SK-N-SH (cell line): ENCODE measurements around the gene IRGC. TPM values are rescaled to one million over a fixed set of nuclear protein-coding genes. Genes with fewer than 3 reads are reported as not detected.
A peak's percentile ranks its signal among the peaks of the same experiment; 100 is the strongest.

Source experiments
- CTCF ChIA-PET: fragments of 300-600, 350-600 bp; formaldehyde crosslinking; extraction: SDS; loops from one replicate; lab custom pipeline; 2021; lab: Yijun Ruan, JAX
- POLR2A ChIA-PET: fragments of 350-600 bp; sonication (Branson Sonifier 250); formaldehyde crosslinking; extraction: SDS; loops from one replicate; lab custom pipeline; 2020; ENCODE audit warnings: antibody characterized with exemption, inconsistent platforms; lab: Yijun Ruan, JAX
- DNase-seq: peaks from one replicate; pipeline ENCODE4 v3.0.0; 2012
- H2AFZ ChIP-seq: fragments of 200-600 bp; sonication (generic); 2 replicates; pipeline ENCODE4 v1.8.1; 2016; ENCODE audit warnings: antibody characterized with exemption, mild to moderate bottlenecking, low read depth
- H3F3A ChIP-seq: fragments of 200-600 bp; sonication (generic); replicated peaks from 2 replicates; pipeline ENCODE3; 2016; ENCODE audit warnings: antibody characterized with exemption, mild to moderate bottlenecking; ENCODE audit not compliant: insufficient read depth
- H3K27ac ChIP-seq, 2 experiments: fragments of 200-500 bp in 1 of 2; fragments of 200-600 bp in 1 of 2; sonication (Bioruptor generic) in 1 of 2; sonication (generic), shearing (Covaris generic) in 1 of 2; 2 replicates each; pipeline versions ENCODE4 v1.5.1 to v1.6.1; 2014 to 2016; ENCODE audit warnings: low read depth in 2 of 2, inconsistent platforms in 1 of 2, low read length in 1 of 2, mild to moderate bottlenecking in 1 of 2, mixed read lengths in 1 of 2
- H3K27me3 ChIP-seq: fragments of 200-600 bp; sonication (generic), shearing (Covaris generic); 2 replicates; pipeline ENCODE4 v1.6.1; 2016; ENCODE audit warnings: mixed run types; ENCODE audit not compliant: insufficient read depth
- H3K36me3 ChIP-seq, 2 experiments: fragments of 200-500 bp in 1 of 2; fragments of 200-600 bp in 1 of 2; sonication (Bioruptor generic) in 1 of 2; sonication (generic) in 1 of 2; replicated peaks in 1 of 2; 2 replicates each; pipeline versions ENCODE3 to v1.5.1; 2014 to 2016; ENCODE audit warnings: low read length in 1 of 2, mild to moderate bottlenecking in 1 of 2; ENCODE audit not compliant: insufficient read depth in 2 of 2, control insufficient read depth in 1 of 2
- H3K4me1 ChIP-seq, 2 experiments: fragments of 200-500 bp in 1 of 2; fragments of 200-600 bp in 1 of 2; sonication (Bioruptor generic) in 1 of 2; sonication (generic), shearing (Covaris generic) in 1 of 2; 2 replicates each; pipeline versions ENCODE4 v1.5.1 to v1.6.1; 2014 to 2016; ENCODE audit warnings: low read depth in 1 of 2, low read length in 1 of 2, mixed run types in 1 of 2; ENCODE audit not compliant: insufficient read depth in 2 of 2, control insufficient read depth in 1 of 2
- H3K4me2 ChIP-seq: fragments of 200-600 bp; sonication (generic), shearing (Covaris generic); 2 replicates; pipeline ENCODE4 v1.6.1; 2017; ENCODE audit warnings: mixed run types
- H3K4me3 ChIP-seq, 2 experiments: fragments of 200-500 bp in 1 of 2; fragments of 200-600 bp in 1 of 2; sonication (Bioruptor generic) in 1 of 2; sonication (generic), shearing (Covaris generic) in 1 of 2; 2 replicates each; pipeline versions ENCODE4 v1.5.1 to v1.8.1; 2014 to 2016; ENCODE audit warnings: low read depth in 2 of 2, inconsistent platforms in 1 of 2, low read length in 1 of 2, mild to moderate bottlenecking in 1 of 2, mixed read lengths in 1 of 2, moderate library complexity in 1 of 2
- H3K79me2 ChIP-seq: fragments of 200-600 bp; sonication (generic); 2 replicates; pipeline ENCODE4 v1.8.1; 2017; ENCODE audit warnings: mild to moderate bottlenecking; ENCODE audit not compliant: insufficient read depth
- H3K9ac ChIP-seq: fragments of 200-600 bp; sonication (generic); 2 replicates; pipeline ENCODE4 v1.6.1; 2017; ENCODE audit warnings: mixed run types
- H3K9me2 ChIP-seq: fragments of 200-600 bp; sonication (generic); 2 replicates; pipeline ENCODE4 v1.6.1; 2017; ENCODE audit warnings: mixed run types
- H3K9me3 ChIP-seq: fragments of 200-600 bp; sonication (generic); 2 replicates; pipeline ENCODE4 v1.6.1; 2017; ENCODE audit warnings: mixed run types, mild to moderate bottlenecking, moderate library complexity
- H4K20me1 ChIP-seq: fragments of 200-600 bp; sonication (generic); 2 replicates; pipeline ENCODE4 v1.6.1; 2017; ENCODE audit warnings: mild to moderate bottlenecking, mixed run types; ENCODE audit not compliant: insufficient read depth
- FOSL2 ChIP-seq: IDR thresholded peaks from 2 replicates; pipeline ENCODE4 v1.4.0; 2012; ENCODE audit warnings: low read depth, mild to moderate bottlenecking, moderate library complexity, borderline replicate concordance
- FOXJ3 ChIP-seq: sonication (generic); formaldehyde crosslinking; IDR thresholded peaks from 2 replicates; pipeline ENCODE4 v1.5.1; 2020; ENCODE audit warnings: mild to moderate bottlenecking, missing genetic modification reagents
- GABPA ChIP-seq: IDR thresholded peaks from 2 replicates; pipeline ENCODE4 v1.4.0; 2012; ENCODE audit warnings: low read depth, mild to moderate bottlenecking
- GATA2 ChIP-seq: sonication (generic); formaldehyde crosslinking; IDR thresholded peaks from 2 replicates; pipeline ENCODE4 v1.5.0; 2020; ENCODE audit warnings: mild to moderate bottlenecking, missing genetic modification reagents
- JUND ChIP-seq: IDR thresholded peaks from 2 replicates; pipeline ENCODE4 v1.4.0; 2012
- MEF2A ChIP-seq: IDR thresholded peaks from 2 replicates; pipeline ENCODE4 v1.4.0; 2012; ENCODE audit warnings: low read depth, borderline replicate concordance
- MXI1 ChIP-seq: IDR thresholded peaks from 2 replicates; pipeline ENCODE4 v1.6.1; 2012; ENCODE audit warnings: mild to moderate bottlenecking, low read depth, low read length, improper control_type of control experiment
- NFIC ChIP-seq: IDR thresholded peaks from 2 replicates; pipeline ENCODE4 v1.4.0; 2012; ENCODE audit warnings: borderline replicate concordance
- POLR2AphosphoS5 ChIP-seq: IDR thresholded peaks from 2 replicates; pipeline ENCODE4 v1.6.1; 2012; ENCODE audit warnings: low read depth, low read length
- RXRA ChIP-seq: IDR thresholded peaks from 2 replicates; pipeline ENCODE4 v1.4.0; 2012; ENCODE audit warnings: low read depth, mild to moderate bottlenecking, borderline replicate concordance
- SMC3 ChIP-seq: IDR thresholded peaks from 2 replicates; pipeline ENCODE4 v1.6.1; 2012; ENCODE audit warnings: low read depth, low read length, improper control_type of control experiment
- TEAD4 ChIP-seq: IDR thresholded peaks from 2 replicates; pipeline ENCODE4 v1.4.0; 2012; ENCODE audit warnings: mild to moderate bottlenecking, borderline replicate concordance; ENCODE audit not compliant: insufficient read depth
- YY1 ChIP-seq: IDR thresholded peaks from 2 replicates; pipeline ENCODE4 v1.4.0; 2012; ENCODE audit warnings: low read depth, mild to moderate bottlenecking
- WGBS: methylation state at CpG from one replicate; pipeline ENCODE4 v1.1.6; 2017; ENCODE audit warnings: low lambda C conversion rate; 5-methylcytosine and 5-hydroxymethylcytosine counted together
- polyA plus RNA-seq, 3 experiments: library from polyadenylated mRNA; depleted of rRNA; stranded (reverse); fragments of >200 nt; gene quantifications; 2 replicates each; pipeline ENCODE4 v1.2.3, GENCODE V29; 2012
- TF ChIP-seq, protein P1 (sequence below): fragments of 150-350 bp; IDR thresholded peaks from 2 replicates; pipeline ENCODE4 v1.6.1; 2017; ENCODE audit warnings: antibody characterized with exemption, low read length, low read depth, borderline replicate concordance
- TF ChIP-seq, protein P2 (sequence below): IDR thresholded peaks from 2 replicates; pipeline ENCODE4 v1.4.0; 2012; ENCODE audit warnings: low read depth
- TF ChIP-seq, protein P3 (sequence below): fragments of 150-350 bp; IDR thresholded peaks from 2 replicates; pipeline ENCODE4 v1.6.1; 2016; ENCODE audit warnings: mild to moderate bottlenecking, low read depth, low read length
- TF ChIP-seq, protein P4 (sequence below): IDR thresholded peaks from 2 replicates; pipeline ENCODE4 v1.6.1; 2012; ENCODE audit warnings: mild to moderate bottlenecking, low read depth, low read length, moderate library complexity

Gene IRGC
- polyA plus RNA-seq, 1 of the 3 experiments (the other 2 are of a cell fraction): not detected

DNA sequence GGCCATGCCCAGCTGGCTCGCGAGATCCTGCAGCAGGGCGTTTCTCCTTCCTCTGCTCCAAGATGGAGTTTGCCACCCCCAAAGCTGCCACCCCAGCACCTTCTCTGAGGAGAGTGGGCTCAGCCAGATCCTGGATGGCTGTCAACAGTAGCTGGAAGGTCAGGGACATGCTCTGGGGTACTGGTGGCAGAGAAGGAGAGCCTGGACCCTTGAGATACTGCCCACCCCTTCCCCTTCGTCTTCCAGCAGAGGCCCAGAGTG, 11.6 kb downstream of the IRGC start (continued):
- TF ChIP-seq, protein P1, sequence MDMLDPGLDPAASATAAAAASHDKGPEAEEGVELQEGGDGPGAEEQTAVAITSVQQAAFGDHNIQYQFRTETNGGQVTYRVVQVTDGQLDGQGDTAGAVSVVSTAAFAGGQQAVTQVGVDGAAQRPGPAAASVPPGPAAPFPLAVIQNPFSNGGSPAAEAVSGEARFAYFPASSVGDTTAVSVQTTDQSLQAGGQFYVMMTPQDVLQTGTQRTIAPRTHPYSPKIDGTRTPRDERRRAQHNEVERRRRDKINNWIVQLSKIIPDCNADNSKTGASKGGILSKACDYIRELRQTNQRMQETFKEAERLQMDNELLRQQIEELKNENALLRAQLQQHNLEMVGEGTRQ: no peak
- TF ChIP-seq SMC3: no peak

DNA sequence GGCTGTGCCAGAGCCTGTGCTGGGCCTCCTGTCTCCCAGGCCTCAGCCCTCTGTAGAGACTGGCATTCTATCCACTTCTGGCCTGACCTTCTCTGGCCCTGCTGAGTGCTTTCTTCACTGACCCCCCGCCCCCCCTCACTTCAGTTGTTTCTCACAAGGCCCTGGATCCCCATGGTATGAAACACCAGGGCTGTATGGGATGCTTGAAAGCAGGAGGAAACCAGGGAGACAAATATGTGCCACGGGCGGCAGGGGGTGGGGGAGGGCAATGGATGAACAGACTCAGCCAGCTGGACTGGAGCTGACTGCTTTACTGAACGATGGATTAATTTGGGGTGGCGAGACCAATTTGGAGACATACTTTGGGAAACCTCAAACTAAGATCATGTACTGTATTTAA, 14.0 kb downstream of the IRGC start:
- H3K4me1 ChIP-seq: peaks cover 0 to 20% of the 10 kb centered on the region in 2 experiments; a peak in 1 of 4 replicates
- no peak for DNase-seq
- no peaks in the 10 kb centered on the region for H3K27me3 ChIP-seq
- H3K9me3 ChIP-seq: no peaks in the 10 kb centered on the region
- H3F3A ChIP-seq: peaks cover 6% of the 10 kb centered on the region
- ChIA-PET POLR2A (interaction anchor here (0.6 to 2.1 kb wide), 2 partner anchors 8 to 29 kb away, joined by 3 to 6 read pairs; no protein-coding TSS in a partner anchor), CTCF (interaction anchor here (1.6 kb wide), 1 partner anchor 15 kb away, joined by 8 read pairs; no protein-coding TSS in a partner anchor)
- no peak overlapping the region for H3K27ac ChIP-seq
- H3K79me2 ChIP-seq: no peaks in the 10 kb centered on the region
- WGBS: 95% methylated on average over 5 of the region's 5 CpGs
- no peaks in the 10 kb centered on the region for H3K9me2 ChIP-seq
- H3K4me2 ChIP-seq: no peak overlapping the region
- H3K36me3 ChIP-seq: peaks cover 20 to 55% of the 10 kb centered on the region in 2 experiments
- H2AFZ ChIP-seq: no peak overlapping the region
- TF ChIP-seq FOSL2: no peak
- no peak overlapping the region for H3K9ac ChIP-seq
- H4K20me1 ChIP-seq: no peaks in the 10 kb centered on the region
- no peak overlapping the region for H3K4me3 ChIP-seq

DNA sequence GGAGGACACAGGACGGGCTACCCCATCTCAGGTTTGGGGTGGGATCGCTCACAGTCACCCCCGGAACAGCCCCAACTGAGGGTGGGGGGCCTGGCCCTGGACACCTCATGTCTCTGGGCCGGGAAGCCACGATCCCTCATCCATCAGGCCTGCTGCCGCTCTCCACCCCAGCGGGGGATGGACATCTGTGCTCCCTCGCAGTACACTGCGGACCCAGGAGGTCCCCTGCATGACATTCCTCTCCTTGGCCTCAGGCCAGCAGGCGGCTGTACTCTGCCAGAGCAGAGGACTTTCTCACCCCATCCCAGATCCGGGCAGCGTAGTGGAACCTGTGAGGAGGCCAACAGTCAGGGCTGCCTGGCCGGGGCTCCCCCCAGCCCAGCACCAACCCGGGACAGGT, 15.5 kb downstream of the IRGC start:
- Histone ChIP-seq H3K4me1 (peaks cover 0 to 20% of the 10 kb centered on the region in 2 experiments; a peak in 1 of 4 replicates), H3K4me2 (no peak overlapping the region), H3K27ac (peak overlapping the region in 1 of 2 experiments; percentile 50; a peak in 1 of 4 replicates), H3K9ac (no peak overlapping the region), H3K4me3 (no peak overlapping the region), H3K9me3 (no peaks in the 10 kb centered on the region), H3F3A (no peaks in the 10 kb centered on the region), H2AFZ (no peak overlapping the region), H3K27me3 (no peaks in the 10 kb centered on the region), H4K20me1 (no peaks in the 10 kb centered on the region), H3K9me2 (no peaks in the 10 kb centered on the region), H3K79me2 (no peaks in the 10 kb centered on the region), H3K36me3 (peaks cover 32 to 64% of the 10 kb centered on the region in 2 experiments)
- POLR2A ChIA-PET: interaction anchor here (1.0 kb wide), 1 partner anchor 12 kb away, joined by 3 read pairs; no protein-coding TSS in a partner anchor
- 98% methylated on average over 9 of the region's 14 CpGs for WGBS
- DNase-seq: no peak
- CTCF ChIA-PET: interaction anchor here (1.4 to 2.5 kb wide), 4 partner anchors 9 to 78 kb away, joined by 3 to 9 read pairs (median 6); no protein-coding TSS in a partner anchor
- TF ChIP-seq NFIC (no peak), YY1 (no peak), FOSL2 (no peak), SMC3 (no peak), MEF2A (no peak), JUND (no peak), MXI1 (no peak), POLR2AphosphoS5 (no peak), TEAD4 (no peak), GATA2 (no peak), GABPA (no peak), FOXJ3 (no peak), RXRA (no peak)
- TF ChIP-seq, protein P1: no peak
- TF ChIP-seq, protein P2, sequence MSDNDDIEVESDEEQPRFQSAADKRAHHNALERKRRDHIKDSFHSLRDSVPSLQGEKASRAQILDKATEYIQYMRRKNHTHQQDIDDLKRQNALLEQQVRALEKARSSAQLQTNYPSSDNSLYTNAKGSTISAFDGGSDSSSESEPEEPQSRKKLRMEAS: no peak
- TF ChIP-seq, protein P3, sequence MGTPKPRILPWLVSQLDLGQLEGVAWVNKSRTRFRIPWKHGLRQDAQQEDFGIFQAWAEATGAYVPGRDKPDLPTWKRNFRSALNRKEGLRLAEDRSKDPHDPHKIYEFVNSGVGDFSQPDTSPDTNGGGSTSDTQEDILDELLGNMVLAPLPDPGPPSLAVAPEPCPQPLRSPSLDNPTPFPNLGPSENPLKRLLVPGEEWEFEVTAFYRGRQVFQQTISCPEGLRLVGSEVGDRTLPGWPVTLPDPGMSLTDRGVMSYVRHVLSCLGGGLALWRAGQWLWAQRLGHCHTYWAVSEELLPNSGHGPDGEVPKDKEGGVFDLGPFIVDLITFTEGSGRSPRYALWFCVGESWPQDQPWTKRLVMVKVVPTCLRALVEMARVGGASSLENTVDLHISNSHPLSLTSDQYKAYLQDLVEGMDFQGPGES: no peak
- TF ChIP-seq, protein P4, sequence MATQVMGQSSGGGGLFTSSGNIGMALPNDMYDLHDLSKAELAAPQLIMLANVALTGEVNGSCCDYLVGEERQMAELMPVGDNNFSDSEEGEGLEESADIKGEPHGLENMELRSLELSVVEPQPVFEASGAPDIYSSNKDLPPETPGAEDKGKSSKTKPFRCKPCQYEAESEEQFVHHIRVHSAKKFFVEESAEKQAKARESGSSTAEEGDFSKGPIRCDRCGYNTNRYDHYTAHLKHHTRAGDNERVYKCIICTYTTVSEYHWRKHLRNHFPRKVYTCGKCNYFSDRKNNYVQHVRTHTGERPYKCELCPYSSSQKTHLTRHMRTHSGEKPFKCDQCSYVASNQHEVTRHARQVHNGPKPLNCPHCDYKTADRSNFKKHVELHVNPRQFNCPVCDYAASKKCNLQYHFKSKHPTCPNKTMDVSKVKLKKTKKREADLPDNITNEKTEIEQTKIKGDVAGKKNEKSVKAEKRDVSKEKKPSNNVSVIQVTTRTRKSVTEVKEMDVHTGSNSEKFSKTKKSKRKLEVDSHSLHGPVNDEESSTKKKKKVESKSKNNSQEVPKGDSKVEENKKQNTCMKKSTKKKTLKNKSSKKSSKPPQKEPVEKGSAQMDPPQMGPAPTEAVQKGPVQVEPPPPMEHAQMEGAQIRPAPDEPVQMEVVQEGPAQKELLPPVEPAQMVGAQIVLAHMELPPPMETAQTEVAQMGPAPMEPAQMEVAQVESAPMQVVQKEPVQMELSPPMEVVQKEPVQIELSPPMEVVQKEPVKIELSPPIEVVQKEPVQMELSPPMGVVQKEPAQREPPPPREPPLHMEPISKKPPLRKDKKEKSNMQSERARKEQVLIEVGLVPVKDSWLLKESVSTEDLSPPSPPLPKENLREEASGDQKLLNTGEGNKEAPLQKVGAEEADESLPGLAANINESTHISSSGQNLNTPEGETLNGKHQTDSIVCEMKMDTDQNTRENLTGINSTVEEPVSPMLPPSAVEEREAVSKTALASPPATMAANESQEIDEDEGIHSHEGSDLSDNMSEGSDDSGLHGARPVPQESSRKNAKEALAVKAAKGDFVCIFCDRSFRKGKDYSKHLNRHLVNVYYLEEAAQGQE: no peak
